ENCODE measurements around the gene HORMAD1. TPM values are rescaled to one million over a fixed set of nuclear protein-coding genes. Genes with fewer than 3 reads are reported as not detected.

Gene HORMAD1
- polyA plus RNA-seq, 3 donors, result not detected

GRCh38 chr1:150649441-150650075 lies 71.1 kb downstream of the HORMAD1 start:
- no peak for DNase-seq (ENCODE audit: extremely low read depth in 1 of 11, low read depth in 9 of 11, low spot score in 4 of 11)

Other genes with a start within 250 kb of the HORMAD1 start
- gene TARS2, start 233.5 kb downstream of the HORMAD1 start, polyA plus RNA-seq (ENCODE audit: insufficient read length in 3 of 3), result 10 to 100 TPM; 22.5 to 29.4 (median 23.1) TPM
- 10 to 100 TPM; 10.2 to 14.4 (median 13.1) TPM for gene ECM1, start 212.8 kb downstream of the HORMAD1 start, polyA plus RNA-seq (ENCODE audit: insufficient read length in 3 of 3)
- under 1 TPM; 0.37 to 0.82 (median 0.81) TPM for gene FALEC, start 205.1 kb downstream of the HORMAD1 start, polyA plus RNA-seq (ENCODE audit: insufficient read length in 3 of 3)
- gene ADAMTSL4, start 171.5 kb downstream of the HORMAD1 start, polyA plus RNA-seq (ENCODE audit: insufficient read length in 3 of 3), result 10 to 100 TPM; 12.8 to 17.9 (median 16.9) TPM
- 100 to 1,000 TPM; 165 to 212 (median 189) TPM for gene MCL1, start 141.3 kb downstream of the HORMAD1 start, polyA plus RNA-seq (ENCODE audit: insufficient read length in 3 of 3)
- gene ENSA, start 91.3 kb downstream of the HORMAD1 start, polyA plus RNA-seq (ENCODE audit: insufficient read length in 3 of 3), result 100 to 1,000 TPM; 212 to 237 (median 227) TPM
- gene GOLPH3L, start 23.7 kb downstream of the HORMAD1 start, polyA plus RNA-seq (ENCODE audit: insufficient read length in 3 of 3), result 10 to 100 TPM; 38.2 to 43.5 (median 42.1) TPM
- 10 to 100 TPM; 12.3 to 14.0 (median 13.5) TPM for gene CTSS, start 44.9 kb upstream of the HORMAD1 start, polyA plus RNA-seq (ENCODE audit: insufficient read length in 3 of 3)
- 10 to 100 TPM; 22.9 to 28.1 (median 24.2) TPM for gene CTSK, start 87.4 kb upstream of the HORMAD1 start, polyA plus RNA-seq (ENCODE audit: insufficient read length in 3 of 3)
- 10 to 100 TPM; 53.5 to 59.7 (median 54.1) TPM for gene ARNT, start 155.7 kb upstream of the HORMAD1 start, polyA plus RNA-seq (ENCODE audit: insufficient read length in 3 of 3)
- under 1 TPM in 1 of 3 donors, not detected in 2; 0.09 TPM for gene CTXND2, start 166.2 kb upstream of the HORMAD1 start, polyA plus RNA-seq (ENCODE audit: insufficient read length in 3 of 3)
- 10 to 100 TPM; 75.3 to 91.8 (median 85.4) TPM for gene SETDB1, start 205.5 kb upstream of the HORMAD1 start, polyA plus RNA-seq (ENCODE audit: insufficient read length in 3 of 3)

All from renal cortex interstitium (tissue), 11 donors.